GM21529 (cell line): ENCODE results near the gene MT1X.
A peak's percentile ranks its signal among the peaks of the same experiment; 100 is the strongest.

Source experiments
- ATAC-seq: cut with Tn5 transposase; IDR thresholded peaks from one replicate; pipeline ENCODE4 v1.9.1; 2021; ENCODE audit not compliant: unreplicated experiment

The MT1X gene

DNA sequence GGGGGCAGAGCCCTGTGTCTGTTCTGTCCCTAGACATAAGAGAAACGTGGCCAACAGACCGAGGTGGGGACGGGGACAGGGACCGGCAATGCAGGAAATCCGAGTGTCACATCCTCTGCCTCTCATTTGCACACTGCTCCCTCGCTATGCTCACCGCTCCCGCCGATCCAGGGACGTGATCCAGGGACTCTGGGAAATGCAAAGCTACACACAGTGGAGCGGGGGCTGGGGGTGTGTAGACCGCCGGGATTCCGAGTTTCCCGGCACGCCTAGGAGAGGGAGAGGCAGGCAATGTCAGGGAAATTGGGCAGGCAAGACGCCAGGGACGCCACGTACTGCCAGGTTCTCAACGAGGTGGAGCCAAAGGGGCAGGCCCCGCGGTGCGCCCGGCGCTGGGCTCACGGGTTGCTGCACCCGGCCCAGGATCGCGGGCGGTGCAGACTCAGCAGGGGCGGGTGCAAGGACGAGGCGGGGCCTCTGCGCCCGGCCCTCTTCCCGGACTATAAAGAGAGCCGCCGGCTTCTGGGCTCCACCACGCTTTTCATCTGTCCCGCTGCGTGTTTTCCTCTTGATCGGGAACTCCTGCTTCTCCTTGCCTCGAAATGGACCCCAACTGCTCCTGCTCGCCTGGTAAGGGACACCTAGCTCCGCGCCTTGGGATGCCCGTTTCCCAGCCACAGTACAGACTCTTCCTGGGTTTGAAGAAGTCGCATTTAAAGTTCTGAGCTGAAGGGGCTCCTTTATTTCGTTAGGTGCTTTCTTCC is at the start of gene MT1X:
Gene MT1X (plus strand): TSS at position 532 of the 764 bp plus-strand sequence. CDS start 71 bp downstream, at position 603.
- ATAC-seq = peak; percentile 96

DNA sequence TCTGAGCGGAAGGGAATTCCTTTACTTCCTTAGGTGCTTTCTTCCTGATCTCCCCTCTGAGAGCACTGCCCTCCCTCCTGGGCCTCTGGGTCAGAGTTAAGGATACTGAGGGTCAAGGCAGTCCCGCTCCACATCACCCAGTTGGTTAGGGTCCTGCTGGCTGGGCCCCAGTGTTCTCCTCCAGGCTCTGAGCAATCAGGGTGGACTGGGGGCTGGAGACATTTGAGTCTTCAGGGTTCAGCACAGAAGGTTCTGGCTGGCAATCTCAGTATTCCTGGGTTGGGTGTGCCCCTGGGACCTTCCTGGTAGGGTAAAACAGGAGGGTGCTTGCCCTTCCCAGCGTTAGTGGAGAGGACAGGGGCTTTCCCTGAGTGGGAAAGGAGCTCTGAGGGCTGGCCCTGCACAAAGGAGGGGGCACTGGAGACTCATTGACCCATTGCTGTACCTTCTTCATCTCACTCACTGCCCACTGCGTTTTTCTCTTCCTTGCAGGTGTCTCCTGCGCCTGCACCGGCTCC is 49.4 kb upstream of the MT1X start:
- ATAC-seq = no peak

DNA sequence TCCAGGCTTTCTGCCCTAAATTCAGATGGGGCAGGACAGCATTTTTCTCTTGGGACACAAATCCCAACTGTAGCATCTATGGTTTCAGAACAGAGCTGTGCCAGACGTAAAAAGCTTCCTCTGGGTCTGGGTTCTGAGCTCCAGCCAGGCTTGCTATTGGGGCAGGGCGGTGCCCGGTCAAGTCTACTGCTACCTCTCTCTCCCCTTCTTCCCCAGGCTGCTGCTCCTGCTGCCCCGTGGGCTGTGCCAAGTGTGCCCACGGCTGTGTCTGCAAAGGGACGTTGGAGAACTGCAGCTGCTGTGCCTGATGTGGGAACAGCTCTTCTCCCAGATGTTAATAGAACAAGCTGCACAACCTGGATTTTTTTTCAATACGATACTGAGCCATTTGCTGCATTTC is 48.7 kb upstream of the MT1X start:
- no peak for ATAC-seq

DNA sequence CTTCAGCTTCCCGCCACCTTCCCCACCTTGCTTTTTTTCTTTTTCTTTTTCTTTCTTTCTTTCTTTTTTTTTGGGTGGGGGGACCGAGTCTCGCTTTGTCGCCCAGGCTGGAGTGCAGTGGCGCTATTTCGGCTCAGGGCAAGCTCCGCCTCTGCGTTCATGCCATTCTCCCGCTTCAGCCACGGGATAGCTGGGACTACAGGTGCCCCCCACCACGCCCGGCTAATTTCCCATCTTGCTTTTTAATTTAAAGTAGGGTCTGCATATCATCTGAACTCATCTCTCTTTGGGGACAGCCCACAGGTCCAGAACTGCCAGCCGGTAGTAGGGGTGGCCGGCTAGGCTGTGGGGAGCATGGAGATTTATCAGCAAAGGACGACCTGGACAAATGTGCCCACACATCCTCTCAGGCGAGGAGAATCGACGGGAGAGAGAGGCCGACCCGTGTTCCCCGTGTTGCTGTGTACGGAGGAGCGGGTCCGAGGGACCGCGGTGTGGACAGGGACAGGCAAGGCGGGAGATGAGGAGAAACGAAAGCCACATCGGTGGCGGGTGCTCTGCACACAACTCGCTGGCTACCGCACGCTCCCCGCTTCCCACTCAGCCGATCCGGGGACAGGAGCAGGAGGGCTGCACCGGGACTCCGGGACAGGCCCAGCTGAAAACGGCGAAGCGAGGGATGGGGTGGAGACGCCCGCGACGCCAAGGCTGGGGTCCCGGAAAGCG is 47.4 kb upstream of the MT1X start:
- no peak for ATAC-seq

DNA sequence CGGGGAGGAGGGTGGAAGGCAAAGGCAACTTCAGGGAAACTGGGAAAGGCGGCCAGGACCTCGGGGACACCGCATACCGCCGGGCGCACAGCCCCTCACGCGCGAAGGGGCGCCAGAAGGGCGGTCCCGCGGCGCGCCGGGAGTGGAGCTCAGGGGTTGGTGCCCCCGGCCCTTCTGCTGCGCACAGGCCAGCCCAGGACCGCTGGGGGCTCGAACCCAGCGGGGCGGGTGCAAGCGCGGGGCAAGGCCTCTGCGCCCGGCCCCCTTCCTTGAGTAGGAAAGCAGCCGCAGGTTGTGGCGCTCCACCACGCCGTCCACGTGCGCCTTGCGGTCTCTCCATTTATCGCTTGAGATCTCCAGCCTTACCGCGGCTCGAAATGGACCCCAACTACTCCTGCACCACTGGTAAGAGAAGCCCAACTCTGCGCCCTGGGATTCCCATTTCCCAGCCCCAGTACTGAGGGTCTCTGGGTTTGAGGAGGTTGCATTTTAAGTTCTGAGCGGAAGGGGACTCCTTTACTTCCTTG is 46.8 kb upstream of the MT1X start:
- ATAC-seq = no peak

DNA sequence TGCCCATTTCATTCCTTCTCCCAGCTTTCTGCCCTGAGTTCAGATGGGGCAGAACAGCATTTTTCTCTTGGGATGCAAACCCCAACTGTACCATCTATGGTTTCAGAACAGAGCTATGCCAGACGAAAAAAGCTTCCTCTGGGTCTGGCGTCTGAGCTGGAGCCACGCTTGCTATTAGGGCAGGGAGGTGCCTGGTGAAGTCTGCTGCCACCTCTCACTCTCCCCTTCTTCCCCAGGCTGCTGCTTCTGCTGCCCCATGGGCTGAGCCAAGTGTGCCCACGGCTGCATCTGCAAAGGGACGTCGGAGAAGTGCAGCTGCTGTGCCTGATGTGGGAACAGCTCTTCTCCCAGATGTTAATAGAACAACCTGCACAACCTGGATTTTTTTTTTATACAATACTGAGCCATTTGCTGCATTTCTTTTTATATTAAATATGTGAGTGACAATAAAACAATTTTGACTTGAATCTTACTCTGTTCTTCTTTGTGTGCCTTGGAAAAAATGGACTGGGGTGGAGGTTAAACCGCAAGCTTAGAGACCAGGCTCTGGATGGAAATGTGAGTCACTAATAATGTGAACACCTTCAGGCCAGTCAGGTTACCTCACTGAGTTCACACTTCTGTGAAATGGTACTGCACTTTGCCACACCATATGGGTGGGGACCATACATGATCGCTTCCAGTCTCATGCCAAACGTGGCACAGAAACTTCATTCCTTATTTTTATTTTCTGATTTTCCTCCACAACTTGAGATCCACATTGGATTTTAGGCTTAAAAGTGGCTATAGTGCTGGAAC is 45.5 kb upstream of the MT1X start:
- no peak for ATAC-seq

DNA sequence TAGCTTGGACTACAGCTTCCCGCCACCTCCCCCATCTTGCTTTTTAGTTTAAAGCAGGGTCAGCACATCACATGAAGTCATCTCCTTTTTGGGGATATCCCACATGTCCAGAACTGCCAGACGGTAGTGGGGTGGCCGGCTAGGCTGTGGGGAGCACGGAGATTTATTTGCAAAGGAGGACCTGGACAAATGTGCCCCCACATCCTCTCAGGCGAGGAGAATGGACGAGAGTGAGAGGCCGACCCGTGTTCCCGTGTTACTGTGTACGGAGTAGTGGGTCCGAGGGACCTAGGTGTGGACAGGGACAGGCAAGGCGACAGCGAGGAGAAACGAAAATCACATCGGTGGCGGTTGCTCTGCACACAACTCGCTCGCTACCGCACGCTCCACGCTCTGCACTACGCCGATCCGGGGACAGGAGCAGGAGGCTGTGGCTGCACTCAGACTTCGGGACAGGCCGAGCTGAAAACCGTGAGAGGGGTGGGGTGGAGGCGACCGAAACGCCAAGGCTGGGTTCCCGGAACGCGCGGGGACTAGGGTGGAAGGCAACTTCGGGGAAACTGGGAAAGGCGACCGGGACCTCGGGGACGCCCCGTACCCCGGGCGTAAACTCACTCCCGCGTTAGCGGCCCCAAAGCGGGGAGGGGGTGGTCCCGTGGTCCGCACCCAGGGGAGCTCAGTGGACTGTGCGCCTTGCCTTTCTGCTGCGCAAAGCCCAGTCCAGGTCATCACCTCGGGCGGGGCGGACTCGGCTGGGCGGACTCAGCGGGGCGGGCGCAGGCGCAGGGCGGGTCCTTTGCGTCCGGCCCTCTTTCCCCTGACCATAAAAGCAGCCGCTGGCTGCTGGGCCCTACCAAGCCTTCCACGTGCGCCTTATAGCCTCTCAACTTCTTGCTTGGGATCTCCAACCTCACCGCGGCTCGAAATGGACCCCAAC is 44.2 kb upstream of the MT1X start, which contains the start of gene MT1A:
Gene MT1A (plus strand): TSS at position 853 of the 937 bp plus-strand sequence. CDS start 73 bp downstream, at position 926.
- no peak for ATAC-seq

DNA sequence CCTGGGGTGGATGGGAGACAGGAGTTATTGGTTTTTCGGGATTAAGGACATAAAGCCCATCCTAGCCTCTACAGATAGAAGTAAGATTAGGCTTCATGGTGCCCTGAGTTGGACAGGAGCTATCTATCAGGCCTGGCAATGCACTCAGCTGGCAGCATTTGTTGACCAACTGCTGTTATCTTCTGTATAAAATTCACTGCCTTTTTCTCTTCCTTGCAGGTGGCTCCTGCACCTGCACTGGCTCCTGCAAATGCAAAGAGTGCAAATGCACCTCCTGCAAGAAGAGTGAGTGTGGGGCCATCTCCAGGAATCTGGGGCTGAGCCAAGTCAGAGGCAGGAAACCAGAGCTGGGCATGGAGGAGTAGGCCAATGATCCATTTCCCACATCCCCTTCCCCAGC is 43.2 kb upstream of the MT1X start:
- no peak for ATAC-seq

DNA sequence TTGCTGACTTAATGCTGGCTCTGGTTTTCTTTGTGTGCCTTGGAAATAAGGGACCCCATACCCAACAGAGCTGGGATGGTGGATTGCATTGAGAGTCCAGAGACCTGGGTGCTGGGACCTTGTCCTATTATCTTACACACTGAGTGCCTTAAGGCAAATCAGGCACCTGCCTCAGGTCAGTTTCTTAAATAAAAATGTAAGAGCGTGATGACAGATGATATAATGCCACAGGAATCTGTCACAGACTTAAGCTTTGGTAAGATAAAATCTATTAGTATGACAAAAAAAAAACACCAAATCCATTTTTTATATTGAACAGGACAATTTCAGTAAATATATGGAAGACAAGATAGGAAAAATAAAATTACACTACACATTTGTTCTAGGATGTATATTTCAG is 42.2 kb upstream of the MT1X start:
- ATAC-seq = no peak

DNA sequence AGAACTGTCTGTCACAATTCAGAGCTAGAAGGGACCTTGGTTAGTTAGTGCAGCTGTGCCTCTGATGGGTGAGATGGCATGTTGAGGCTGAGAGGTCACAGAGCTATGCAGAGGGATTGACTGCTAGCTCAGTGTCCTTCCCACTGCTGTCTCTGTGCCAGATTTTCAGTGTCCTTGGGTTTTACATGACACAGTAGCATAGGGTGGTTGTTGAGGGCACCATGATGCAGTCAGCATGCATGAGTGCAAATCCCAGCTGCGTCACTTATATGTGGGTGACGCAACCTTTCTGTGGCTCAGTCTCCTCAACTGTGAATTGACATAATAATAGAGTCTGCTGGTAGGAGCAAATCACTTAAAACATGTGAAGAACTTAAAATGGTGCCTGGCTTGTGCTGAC is 41.1 kb upstream of the MT1X start:
- no peak for ATAC-seq

DNA sequence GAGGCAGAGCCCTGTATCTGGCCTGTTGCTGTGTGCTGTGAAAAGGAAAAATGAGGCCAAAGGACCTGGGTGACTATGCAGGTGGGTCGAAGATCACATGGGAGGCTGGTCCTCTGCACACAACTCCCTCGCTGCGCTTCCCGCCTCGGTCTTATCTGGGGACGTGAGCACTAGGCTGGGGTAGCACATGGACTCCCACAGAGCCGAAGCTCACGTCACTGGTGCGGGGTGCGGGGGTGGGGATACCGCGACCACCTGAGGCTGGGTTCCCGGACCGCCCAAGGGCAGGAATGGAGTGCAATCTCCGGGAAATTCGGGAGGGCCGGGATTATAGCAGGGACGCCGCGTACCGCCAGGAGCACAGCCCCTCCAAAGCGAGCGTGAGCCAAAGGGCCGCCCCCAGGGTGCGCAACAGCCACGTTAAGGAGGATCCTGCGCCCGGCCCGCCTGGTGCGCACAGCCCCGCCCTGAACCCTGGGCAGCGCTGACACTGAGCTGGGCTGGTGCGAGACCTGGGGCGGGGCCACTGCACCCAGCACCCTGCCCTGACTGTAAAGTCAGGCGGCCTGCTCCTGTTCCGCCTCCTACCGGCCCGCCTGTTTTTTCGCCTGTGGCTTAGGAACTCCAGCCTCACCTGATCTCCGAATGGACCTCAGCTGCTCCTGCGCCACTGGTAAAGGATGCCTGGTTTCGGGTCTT is 39.0 kb upstream of the MT1X start:
- peak; percentile 51 for ATAC-seq

DNA sequence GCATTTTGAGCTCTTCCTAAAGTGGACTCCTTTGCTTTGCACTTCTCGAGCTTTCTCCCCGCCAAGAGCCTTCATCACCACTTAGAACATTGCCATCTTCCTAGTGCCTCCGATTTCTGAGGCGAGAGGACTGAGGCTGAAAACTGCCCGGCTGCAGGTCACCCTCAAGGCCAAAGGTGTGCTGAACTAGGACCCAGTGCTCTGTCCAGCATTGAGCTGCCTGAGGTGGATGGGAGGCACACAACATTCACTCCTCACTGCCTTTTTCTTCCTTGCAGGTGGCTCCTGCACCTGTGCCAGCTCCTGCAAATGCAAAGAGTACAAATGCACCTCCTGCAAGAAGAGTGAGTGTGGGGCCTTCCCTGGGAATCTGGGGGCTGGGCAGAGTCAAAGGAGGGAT is 38.4 kb upstream of the MT1X start:
- ATAC-seq = no peak

DNA sequence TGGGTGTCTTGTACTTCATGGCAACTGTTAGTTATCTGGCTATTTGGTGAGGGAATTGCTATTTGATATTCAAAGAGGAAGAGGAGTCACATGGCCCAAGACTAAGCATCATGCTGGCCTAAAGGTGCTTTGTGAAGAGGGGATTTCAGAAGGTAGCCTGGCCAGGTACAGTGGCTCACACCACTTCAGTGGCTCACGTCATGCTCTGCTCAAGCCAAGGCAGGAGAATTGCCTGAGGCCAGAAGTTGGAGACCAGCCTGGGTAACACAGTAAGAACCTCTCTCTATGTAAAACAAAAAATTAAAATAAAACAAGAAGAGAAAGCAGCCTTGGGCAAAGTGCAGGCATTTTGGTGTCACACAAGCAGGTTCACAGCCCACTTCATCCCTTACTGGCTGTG is 37.0 kb upstream of the MT1X start:
- ATAC-seq = no peak

DNA sequence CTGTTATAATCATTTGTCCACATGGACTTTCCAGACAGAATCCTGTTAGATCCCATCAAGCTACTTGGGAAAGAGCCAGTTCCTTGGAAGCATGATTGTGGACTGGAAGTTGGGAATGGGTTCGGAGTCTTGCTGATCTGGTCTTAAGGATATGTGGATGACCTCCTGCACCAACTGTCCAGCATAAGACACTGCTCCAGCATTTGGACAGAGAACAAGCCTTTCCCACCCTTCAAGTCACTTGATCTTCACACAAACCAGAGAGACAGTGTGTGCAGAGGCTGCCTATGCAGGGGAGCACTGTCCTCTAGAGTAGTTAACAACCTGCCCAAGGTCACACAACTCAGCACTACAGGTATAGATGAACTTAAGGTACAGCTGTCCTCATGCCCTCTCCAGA is 36.4 kb upstream of the MT1X start:
- ATAC-seq = no peak

DNA sequence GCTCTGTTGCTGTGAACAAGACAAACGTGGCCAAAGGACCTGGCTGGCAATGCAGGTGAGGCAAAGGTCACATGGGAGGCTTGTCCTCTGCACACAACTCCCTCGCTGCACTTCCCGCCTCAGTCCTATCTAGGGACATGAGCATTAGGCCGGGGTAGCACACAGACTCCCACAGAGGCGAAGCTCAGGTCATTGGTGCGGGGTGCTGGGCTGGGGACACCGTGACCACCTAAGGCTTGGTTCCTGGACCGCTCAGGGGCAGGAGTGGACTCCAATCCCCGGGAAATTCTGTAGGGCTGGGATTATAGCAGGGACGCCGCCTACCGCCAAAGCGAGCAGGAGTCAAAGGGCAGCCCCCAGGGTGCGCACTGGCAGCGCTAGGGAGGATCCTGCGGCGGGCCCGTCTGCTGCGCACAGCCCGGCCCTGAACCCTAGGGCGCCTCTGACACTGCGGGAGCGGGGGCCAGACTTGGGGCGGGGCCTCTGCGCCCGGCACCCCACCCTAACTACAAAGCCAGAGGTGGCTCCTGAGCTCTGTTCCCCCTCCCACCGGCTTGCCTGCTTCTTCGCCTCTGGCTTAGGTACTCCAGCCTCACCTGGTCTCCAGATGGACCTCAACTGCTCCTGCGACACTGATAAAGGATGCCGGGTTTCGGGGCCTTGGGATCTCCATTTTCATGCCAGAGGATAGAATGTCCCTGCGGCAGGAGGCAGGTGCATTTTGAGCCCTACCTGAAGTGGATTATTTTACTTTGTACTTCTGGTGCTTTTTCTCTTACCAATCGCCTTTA is 34.4 kb upstream of the MT1X start:
- ATAC-seq = no peak

DNA sequence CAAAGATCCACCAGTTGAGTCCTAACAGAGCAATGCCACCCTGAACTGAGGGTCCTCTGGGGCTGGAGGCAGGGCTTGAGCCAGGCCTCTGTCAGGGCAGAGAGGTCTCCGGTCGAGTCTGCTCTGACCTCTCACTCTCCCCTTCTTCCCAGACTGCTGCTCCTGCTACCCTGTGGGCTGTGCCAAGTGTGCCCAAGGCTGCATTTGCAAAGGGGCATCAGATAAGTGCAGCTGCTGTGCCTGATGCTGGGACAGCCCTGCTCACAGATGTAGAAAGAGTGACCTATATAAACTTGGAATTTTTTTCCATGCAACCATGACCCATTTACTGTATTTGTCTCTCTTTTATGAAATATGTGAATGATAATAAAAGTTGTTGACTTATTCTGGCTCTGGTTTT is 33.0 kb upstream of the MT1X start:
- no peak for ATAC-seq

DNA sequence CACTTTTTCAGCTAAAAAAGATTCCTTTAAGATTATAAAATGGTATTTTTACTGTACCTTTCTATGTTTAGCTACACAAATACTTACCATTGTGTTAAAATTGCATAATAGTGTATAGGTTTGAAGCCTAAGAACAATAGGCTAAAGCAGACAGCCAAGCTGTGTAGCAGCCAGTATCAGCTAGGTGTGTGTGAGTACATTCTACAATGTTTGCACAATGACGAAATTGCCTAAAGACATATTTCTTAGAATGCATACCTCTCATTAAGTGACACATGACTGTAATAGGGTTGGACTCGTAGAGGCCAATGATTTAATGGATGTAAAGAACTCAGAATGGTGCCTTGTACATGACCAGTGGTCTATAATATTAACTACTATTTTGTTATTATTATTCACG is 32.5 kb upstream of the MT1X start:
- ATAC-seq = no peak

DNA sequence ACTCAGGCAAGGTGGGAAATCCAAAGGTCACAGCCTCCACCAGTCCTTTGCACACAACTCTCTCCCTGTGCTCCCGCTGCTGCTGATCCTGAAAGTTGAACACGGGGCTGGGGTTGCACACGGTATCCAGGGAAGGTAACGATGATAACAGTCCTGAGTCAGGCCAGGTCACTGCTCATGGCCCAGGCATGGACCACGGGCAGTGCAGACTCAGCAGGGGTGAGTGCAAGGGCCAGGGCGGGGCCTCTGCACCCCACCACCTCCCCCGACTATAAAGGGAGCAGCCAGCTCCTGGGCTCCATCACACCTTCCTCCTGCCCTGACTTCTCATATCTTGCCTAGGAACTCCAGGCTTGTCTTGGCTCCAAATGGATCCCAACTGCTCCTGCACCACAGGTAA is 30.7 kb upstream of the MT1X start, which contains the start of gene MT1B:
Gene MT1B (plus strand): TSS at position 301 of the 400 bp plus-strand sequence. CDS start 68 bp downstream, at position 369.
- no peak for ATAC-seq

DNA sequence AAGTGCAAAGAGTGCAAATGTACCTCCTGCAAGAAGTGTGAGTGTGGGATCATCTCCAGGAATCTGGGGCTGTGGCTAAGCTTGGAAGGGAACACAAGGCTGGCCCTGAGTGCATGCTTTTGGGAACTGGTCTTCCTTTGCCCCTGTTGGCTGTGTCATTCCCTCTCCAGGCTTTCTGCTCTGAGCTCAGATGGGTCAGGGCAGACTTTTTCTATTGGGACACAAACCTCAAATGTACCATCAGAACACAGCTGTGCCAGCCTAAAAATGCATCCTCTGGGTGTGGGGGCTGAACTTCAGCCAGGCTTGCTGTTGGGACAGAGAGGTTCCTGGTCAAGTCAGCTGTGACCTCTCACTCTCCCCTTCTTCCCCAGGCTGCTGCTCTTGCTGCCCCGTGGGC is 29.7 kb upstream of the MT1X start:
- ATAC-seq = no peak
